ENCODE data around the gene LCLAT1.

DNA sequence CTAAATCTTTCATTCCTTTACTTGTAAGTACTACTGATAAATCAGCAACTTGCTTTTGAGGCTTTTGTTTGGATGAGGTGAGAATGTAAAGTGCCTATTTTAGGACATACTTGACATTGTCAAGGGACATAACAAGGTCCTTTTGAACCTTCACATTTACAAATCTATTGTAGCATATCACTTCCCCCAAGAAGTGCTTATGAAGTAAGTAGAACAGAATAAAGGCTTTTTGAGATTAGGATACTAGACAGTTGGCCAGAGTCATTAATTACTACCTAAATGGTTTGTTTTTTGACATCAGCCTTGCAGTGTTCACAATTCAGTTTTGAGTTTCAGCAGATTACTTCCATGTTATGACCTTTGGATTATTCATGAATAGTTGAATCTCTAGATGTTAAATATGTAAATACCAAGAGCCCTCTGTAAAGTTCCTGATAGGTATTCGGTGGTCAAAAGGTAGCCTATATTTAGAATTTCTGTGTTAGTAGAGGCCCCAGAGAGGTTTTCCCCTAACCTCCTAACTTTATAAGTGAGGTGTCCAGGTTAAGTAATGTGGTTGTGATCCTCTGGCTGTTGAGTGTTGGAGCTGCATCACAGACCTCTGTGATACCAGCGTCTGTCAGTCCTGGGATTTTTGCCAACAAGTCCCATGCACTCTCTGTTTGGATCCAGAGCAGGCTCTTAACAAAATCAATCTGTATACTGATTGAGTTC is 67.2 kb downstream of the LCLAT1 start:
- TF ChIP-seq CTCF (optimal IDR thresholded peaks at IDR 0.05 in 1 of 3, IDR thresholded peaks at IDR 0.05 in 1 of 3, conservative IDR thresholded peaks at IDR 0.05 in 1 of 3; ENCODE audit: extremely low read depth in 1 of 3, insufficient read depth in 2 of 3, low read length in 3 of 3), result no peak
- TF ChIP-seq EZH2 (IDR thresholded peaks at IDR 0.05; ENCODE audit: low read length), result no peak
